Right lobe of liver (tissue), 6 donors: ENCODE measurements around the gene G3BP1. TPM values are rescaled to one million over a fixed set of nuclear protein-coding genes. Genes with fewer than 3 reads are reported as not detected.
A peak's percentile ranks its signal among the peaks of the same experiment; 100 is the strongest.

Source experiments
- ATAC-seq, 4 donors: fragments of 200-7000 bp; cut with Tn5 transposase; one replicate each; pipeline ENCODE4 v1.9.1; 2020; ENCODE audit warnings: mild to moderate bottlenecking in 4 of 4, moderate library complexity in 4 of 4
- DNase-seq, 3 donors: peaks; one replicate each; pipeline ENCODE4 v3.0.0-alpha.2; 2020
- H3K27ac ChIP-seq, 3 donors: fragments of 200-600 bp; one replicate each; pipeline ENCODE4 v1.8.0; 2022
- H3K27me3 ChIP-seq, 2 donors: fragments of 200-600 bp; one replicate each; pipeline ENCODE4 v1.8.0; 2022
- H3K36me3 ChIP-seq, 4 donors: fragments of 200-600 bp; sonication (generic) in 1 of 4; one replicate each; pipeline versions ENCODE4 v1.5.1 to v1.8.0; 2017 to 2022; ENCODE audit warnings: control low read depth in 1 of 4
- H3K4me1 ChIP-seq, 4 donors: fragments of 200-600 bp; sonication (generic) in 1 of 4; one replicate each; pipeline versions ENCODE4 v1.5.1 to v1.8.0; 2017 to 2022; ENCODE audit warnings: control low read depth in 1 of 4
- H3K4me3 ChIP-seq, 3 donors: fragments of 200-600 bp; one replicate each; pipeline ENCODE4 v1.8.0; 2022
- H3K9me3 ChIP-seq, 4 donors: fragments of 200-600 bp; sonication (generic) in 1 of 4; one replicate each; pipeline versions ENCODE4 v1.5.1 to v1.8.0; 2017 to 2022; ENCODE audit warnings: control low read depth in 1 of 4
- CTCF ChIP-seq, 4 donors: fragments of 200-600 bp in 3 of 4; fragments of 450-650 bp in 1 of 4; IDR thresholded peaks; one replicate each; pipeline versions ENCODE4 v1.5.1 to v1.8.0; 2016 to 2022; ENCODE audit warnings: antibody characterized with exemption in 4 of 4, mild to moderate bottlenecking in 2 of 4
- POLR2A ChIP-seq: fragments of 450-650 bp; IDR thresholded peaks from one replicate; pipeline ENCODE4 v1.6.1; 2017; ENCODE audit warnings: antibody characterized with exemption, mild to moderate bottlenecking
- WGBS: methylation state at CpG from one replicate; pipeline ENCODE4 v1.1.6; 2018; ENCODE audit warnings: low coverage, low lambda C conversion rate; ENCODE audit not compliant: insufficient coverage; ENCODE audit errors: missing lambda C conversion rate; 5-methylcytosine and 5-hydroxymethylcytosine counted together
- intact Hi-C, 2 donors: fragments of 100-400 bp; cut with DNase I; formaldehyde crosslinking; loops; one replicate each; pipeline versions ENCODE4 v1.11.2 to v1.14.1; 2022
- total RNA-seq, 6 experiments: library from RNA; depleted of rRNA in 2 of 6; stranded (reverse); fragments of >200 nt in 2 of 6; fragmentation: NEBNext Ultra II Directional in 3 of 6; extraction: Animal tissue kit (Norgen Biotek cat#: 25700) in 3 of 6; gene quantifications; one replicate each; pipeline versions ENCODE4 v1.1.0 to v1.2.4, GENCODE V29; 2016 to 2023
- donor health status: DM: no; HTN: yes; CAD: no.
- donor health status: DM: no; HTN: no; CAD: no.
- donor health status: DM: no; HTN: no; CAD: no.
- donor health status: DM: no; HTN: yes; CAD: no.
- donor health status: DM: no; HTN: yes; CAD: no.

Gene G3BP1
- total RNA-seq, 6 experiments from 2014 or later = 63.9 to 107 (median 94.5) TPM

GRCh38 chr5:151745071-151745705 is 26.6 kb upstream of the G3BP1 start:
- WGBS = 18% methylated on average over 6 of the region's 7 CpGs
- intact Hi-C loops = loop anchor here in 1 of 2 donors (10.0 kb wide), 1 partner anchor 90 kb away; no protein-coding TSS in a partner anchor
- H3K4me3 ChIP-seq = no peak overlapping the region
- TF ChIP-seq CTCF (IDR thresholded peaks at IDR 0.05) = no peak
- peak; percentile 17 for TF ChIP-seq POLR2A
- DNase-seq (peak; percentile 83 to 91 (median 83)), ATAC-seq (peak; percentile 79 to 88 (median 87))
- H3K27me3 ChIP-seq = no peaks in the 10 kb centered on the region
- peaks cover 0 to 13% (median 3%) of the 10 kb centered on the region in 4 donors for H3K36me3 ChIP-seq
- H3K9me3 ChIP-seq = no peaks in the 10 kb centered on the region
- peak overlapping the region; percentile 9 to 89 (median 66) for H3K27ac ChIP-seq
- peaks cover 0 to 13% (median 2%) of the 10 kb centered on the region in 4 donors for H3K4me1 ChIP-seq

- H3K27ac ChIP-seq = no peak overlapping the region
- DNase-seq (no peak), ATAC-seq (no peak)
- H3K9me3 ChIP-seq = no peaks in the 10 kb centered on the region
- H3K4me3 ChIP-seq = no peak overlapping the region
- WGBS = 37% methylated on average over 4 of the region's 4 CpGs
- TF ChIP-seq CTCF (IDR thresholded peaks at IDR 0.05) (no peak), POLR2A (no peak)
- intact Hi-C loops = no loop called here
- H3K27me3 ChIP-seq = no peaks in the 10 kb centered on the region
- H3K4me1 ChIP-seq = peaks cover 0 to 40% (median 2%) of the 10 kb centered on the region in 4 donors
- peaks cover 0 to 6% (median 3%) of the 10 kb centered on the region in 4 donors for H3K36me3 ChIP-seq
These were observed 21.6 kb upstream of the G3BP1 start for GRCh38 chr5:151750121-151750520.

- H3K36me3 ChIP-seq = peaks cover 0 to 2% (median under 1%) of the 10 kb centered on the region in 4 donors
- intact Hi-C loops = no loop called here
- peaks cover 0 to 45% (median 3%) of the 10 kb centered on the region in 4 donors for H3K4me1 ChIP-seq
- H3K27ac ChIP-seq = no peak overlapping the region
- no peak for TF ChIP-seq CTCF (IDR thresholded peaks at IDR 0.05)
- TF ChIP-seq POLR2A = no peak
- no peaks in the 10 kb centered on the region for H3K9me3 ChIP-seq
- H3K27me3 ChIP-seq = no peaks in the 10 kb centered on the region
- H3K4me3 ChIP-seq = no peak overlapping the region
- DNase-seq (no peak), ATAC-seq (no peak)
- 60% methylated on average over 2 of the region's 4 CpGs for WGBS
These were observed 20.7 kb upstream of the G3BP1 start for GRCh38 chr5:151751091-151751490.

GRCh38 chr5:151751593-151751992 is 20.2 kb upstream of the G3BP1 start:
- Histone ChIP-seq H3K27ac (no peak overlapping the region), H3K9me3 (no peaks in the 10 kb centered on the region), H3K4me1 (peaks cover 0 to 50% (median 6%) of the 10 kb centered on the region in 4 donors), H3K4me3 (no peak overlapping the region), H3K36me3 (no peaks in the 10 kb centered on the region), H3K27me3 (no peaks in the 10 kb centered on the region)
- TF ChIP-seq POLR2A (no peak), CTCF (IDR thresholded peaks at IDR 0.05) (no peak)
- no peak for ATAC-seq
- WGBS = no CpG with 5 or more reads among the region's 4 CpGs
- intact Hi-C loops = no loop called here
- no peak for DNase-seq
